H1 (cell line): ENCODE data around the gene NPTX1. TPM values are rescaled to one million over a fixed set of nuclear protein-coding genes. Genes with fewer than 3 reads are reported as not detected.

Source experiments
- CTCF ChIA-PET: fragments of 300-600 bp; sonication (Branson Sonifier 250); formaldehyde crosslinking; loops from one replicate; lab custom pipeline; 2021; ENCODE audit not compliant: partially characterized antibody; lab: Charles Lee
- POLR2A ChIA-PET: fragments of 300-600 bp; sonication (Branson Sonifier 250); formaldehyde crosslinking; loops from one replicate; lab custom pipeline; 2021; ENCODE audit warnings: inconsistent platforms; ENCODE audit not compliant: partially characterized antibody; lab: Charles Lee
- DNase-seq, 2 experiments: peaks; one replicate each; pipeline versions ENCODE4 v3.0.0 to v3.0.0-alpha.2; 2010 to 2022; ENCODE audit warnings: low spot score in 2 of 2, low read depth in 1 of 2, mixed read lengths in 1 of 2
- FAIRE-seq: peaks from 2 replicates; lab custom pipeline; 2011; peaks lifted over from hg19 to GRCh38; lab: Jason Lieb, UNC
- H2AFZ ChIP-seq: 2 replicates; pipeline ENCODE4 v1.8.1; 2012; ENCODE audit warnings: low read length, inconsistent platforms
- H2AK5ac ChIP-seq: 2 replicates; pipeline ENCODE4 v1.6.1; 2013; ENCODE audit warnings: low read depth, low read length
- H2BK120ac ChIP-seq: replicated peaks from 2 replicates; pipeline ENCODE3; 2013; ENCODE audit warnings: low read depth, low read length, inconsistent platforms
- H2BK12ac ChIP-seq: 2 replicates; pipeline ENCODE4 v1.6.1; 2013; ENCODE audit warnings: low read depth, low read length
- H2BK15ac ChIP-seq: 2 replicates; pipeline ENCODE4 v1.6.1; 2013; ENCODE audit warnings: low read length
- H2BK20ac ChIP-seq: 2 replicates; pipeline ENCODE4 v1.6.1; 2013; ENCODE audit warnings: low read length
- H2BK5ac ChIP-seq: 2 replicates; pipeline ENCODE4 v1.6.1; 2013; ENCODE audit warnings: low read depth, low read length
- H3K14ac ChIP-seq: 2 replicates; pipeline ENCODE4 v1.6.1; 2013; ENCODE audit warnings: inconsistent platforms; ENCODE audit not compliant: insufficient read length
- H3K18ac ChIP-seq: 2 replicates; pipeline ENCODE4 v1.6.1; 2013; ENCODE audit warnings: low read length; ENCODE audit errors: extremely low read depth
- H3K23ac ChIP-seq: 2 replicates; pipeline ENCODE4 v1.6.1; 2013; ENCODE audit warnings: inconsistent platforms; ENCODE audit not compliant: insufficient read length
- H3K23me2 ChIP-seq: 2 replicates; pipeline ENCODE4 v1.6.1; 2013; ENCODE audit warnings: low read depth, low read length
- H3K27ac ChIP-seq: 2 replicates; pipeline ENCODE4 v1.6.1; 2011; ENCODE audit warnings: low read depth, low read length, inconsistent platforms
- H3K27me3 ChIP-seq, 4 experiments: replicated peaks in 1 of 4; 1 replicate in 1 of 4; 2 replicates in 3 of 4; pipeline versions ENCODE4 v1.6.1 to v1.8.1; 2011 to 2013; ENCODE audit warnings: low read length in 3 of 4, mild to moderate bottlenecking in 3 of 4, inconsistent platforms in 2 of 4, mixed read lengths in 2 of 4, moderate library complexity in 1 of 4; ENCODE audit not compliant: control insufficient read depth in 3 of 4, insufficient read depth in 3 of 4; ENCODE audit errors: extremely low read depth in 1 of 4
- H3K36me3 ChIP-seq, 4 experiments: 2 replicates each; pipeline versions ENCODE4 v1.6.1 to v1.8.1; 2011 to 2013; ENCODE audit warnings: mild to moderate bottlenecking in 4 of 4, low read length in 3 of 4, moderate library complexity in 2 of 4, control low read depth in 1 of 4, inconsistent platforms in 1 of 4; ENCODE audit not compliant: insufficient read depth in 4 of 4, control insufficient read depth in 2 of 4
- H3K4ac ChIP-seq: replicated peaks from 2 replicates; pipeline ENCODE3; 2013; ENCODE audit warnings: low read length, low read depth, mixed read lengths, inconsistent platforms; ENCODE audit not compliant: insufficient read length
- H3K4me1 ChIP-seq, 4 experiments: replicated peaks in 1 of 4; 1 replicate in 1 of 4; 2 replicates in 3 of 4; pipeline versions ENCODE4 v1.6.1 to v1.8.1; 2011 to 2013; ENCODE audit warnings: low read length in 3 of 4, inconsistent platforms in 2 of 4, mixed read lengths in 1 of 4; ENCODE audit not compliant: insufficient read depth in 4 of 4, control insufficient read depth in 3 of 4
- H3K4me2 ChIP-seq, 2 experiments: 2 replicates each; pipeline versions ENCODE4 v1.6.1 to v1.8.1; 2011 to 2013; ENCODE audit warnings: low read depth in 2 of 2, low read length in 2 of 2, control low read depth in 1 of 2, inconsistent platforms in 1 of 2, mild to moderate bottlenecking in 1 of 2; ENCODE audit not compliant: insufficient read depth in 1 of 2
- H3K4me3 ChIP-seq, 4 experiments: fragments of 200-600, 300-600 bp in 1 of 4; sonication (generic), shearing (Covaris generic), sonication (Bioruptor Twin) in 1 of 4; 2 replicates each; pipeline versions ENCODE4 v1.5.1 to v1.8.1; 2011 to 2016; ENCODE audit warnings: low read length in 4 of 4, low read depth in 3 of 4, control low read depth in 2 of 4, inconsistent platforms in 2 of 4, mild to moderate bottlenecking in 2 of 4, mixed read lengths in 1 of 4, moderate library complexity in 1 of 4; ENCODE audit not compliant: insufficient read depth in 2 of 4; ENCODE audit errors: extremely low read depth in 1 of 4
- H3K56ac ChIP-seq: replicated peaks from 2 replicates; pipeline ENCODE3; 2013; ENCODE audit warnings: low read depth, mild to moderate bottlenecking, mixed read lengths, low read length, inconsistent platforms; ENCODE audit not compliant: insufficient read length
- H3K79me1 ChIP-seq: 2 replicates; pipeline ENCODE4 v1.6.1; 2013; ENCODE audit warnings: low read depth, low read length, control low read depth
- H3K79me2 ChIP-seq, 2 experiments: 2 replicates each; pipeline versions ENCODE4 v1.6.1 to v1.8.1; 2012 to 2013; ENCODE audit warnings: low read length in 2 of 2, mild to moderate bottlenecking in 2 of 2, inconsistent platforms in 1 of 2; ENCODE audit not compliant: insufficient read depth in 2 of 2, control insufficient read depth in 1 of 2
- H3K9ac ChIP-seq, 4 experiments: replicated peaks in 1 of 4; 1 replicate in 1 of 4; 2 replicates in 3 of 4; pipeline versions ENCODE4 v1.6.1 to v1.8.1; 2011 to 2013; ENCODE audit warnings: low read depth in 3 of 4, low read length in 3 of 4, control low read depth in 2 of 4, mild to moderate bottlenecking in 2 of 4, moderate library complexity in 2 of 4, inconsistent platforms in 1 of 4; ENCODE audit errors: extremely low read depth in 1 of 4
- H3K9me3 ChIP-seq, 2 experiments: 2 replicates each; pipeline versions ENCODE4 v1.6.1 to v1.8.1; 2012 to 2013; ENCODE audit warnings: mild to moderate bottlenecking in 2 of 2, moderate library complexity in 2 of 2, control low read depth in 1 of 2, inconsistent platforms in 1 of 2, low read depth in 1 of 2, low read length in 1 of 2, mixed read lengths in 1 of 2; ENCODE audit not compliant: insufficient read depth in 2 of 2
- H4K20me1 ChIP-seq, 2 experiments: replicated peaks in 1 of 2; 2 replicates each; pipeline versions ENCODE3 to v1.8.1; 2011 to 2013; ENCODE audit warnings: inconsistent platforms in 2 of 2, low read length in 2 of 2, mild to moderate bottlenecking in 1 of 2; ENCODE audit not compliant: insufficient read depth in 2 of 2, control insufficient read depth in 1 of 2
- H4K5ac ChIP-seq: 2 replicates; pipeline ENCODE4 v1.6.1; 2013; ENCODE audit warnings: low read length, low read depth, mixed read lengths, inconsistent platforms; ENCODE audit not compliant: insufficient read length
- H4K8ac ChIP-seq: 2 replicates; pipeline ENCODE4 v1.8.0; 2013; ENCODE audit warnings: mild to moderate bottlenecking, moderate library complexity, low read length, inconsistent platforms; ENCODE audit not compliant: insufficient read depth; ENCODE audit errors: extremely low read depth
- H4K91ac ChIP-seq: replicated peaks from 2 replicates; pipeline ENCODE3; 2013; ENCODE audit warnings: low read length, mixed read lengths, inconsistent platforms; ENCODE audit not compliant: insufficient read length
- WGBS, 2 experiments: shearing (Covaris generic) in 1 of 2; methylation state at CpG; one replicate each; pipeline versions ENCODE4 v1.1.6 to v1.1.7; 2013 to 2015; ENCODE audit warnings: low lambda C conversion rate in 2 of 2, mixed read lengths in 2 of 2, inconsistent platforms in 1 of 2, low coverage in 1 of 2, missing lambda C conversion rate in 1 of 2; ENCODE audit not compliant: insufficient replicate concordance in 2 of 2, insufficient coverage in 1 of 2, insufficient read length in 1 of 2; ENCODE audit errors: extremely low coverage in 1 of 2, missing lambda C conversion rate in 1 of 2; 5-methylcytosine and 5-hydroxymethylcytosine counted together
- polyA plus RNA-seq, 7 experiments: library from polyadenylated mRNA; depleted of rRNA in 3 of 7; stranded (reverse) in 5 of 7; unstranded in 2 of 7; fragments of >200 nt in 5 of 7; fragments of 200-250 nt in 2 of 7; gene quantifications; 1 replicate in 5 of 7; 2 replicates in 1 of 7; 4 replicates in 1 of 7; pipeline versions ENCODE4 v1.2.1 to v1.2.3, GENCODE V29; 2011 to 2013; ENCODE audit warnings: missing spikeins in 2 of 7, mixed read lengths in 2 of 7
- total RNA-seq: library from RNA; stranded (reverse); fragmentation: NEBNext Ultra II Directional; extraction: Animal tissue kit (Norgen Biotek cat#: 25700); gene quantifications from 2 replicates; pipeline ENCODE4 v1.2.1, GENCODE V29; 2021
- TF ChIP-seq, protein P1 (sequence below): IDR thresholded peaks from 2 replicates; pipeline ENCODE4 v1.6.1; 2012; ENCODE audit warnings: low read length, inconsistent platforms

Gene NPTX1
- total and polyA plus RNA-seq, 2 of the 8 experiments (the other 6 are each of a cell fraction or from before 2014, with no cell fraction given) = 12.0 to 17.9 TPM

DNA sequence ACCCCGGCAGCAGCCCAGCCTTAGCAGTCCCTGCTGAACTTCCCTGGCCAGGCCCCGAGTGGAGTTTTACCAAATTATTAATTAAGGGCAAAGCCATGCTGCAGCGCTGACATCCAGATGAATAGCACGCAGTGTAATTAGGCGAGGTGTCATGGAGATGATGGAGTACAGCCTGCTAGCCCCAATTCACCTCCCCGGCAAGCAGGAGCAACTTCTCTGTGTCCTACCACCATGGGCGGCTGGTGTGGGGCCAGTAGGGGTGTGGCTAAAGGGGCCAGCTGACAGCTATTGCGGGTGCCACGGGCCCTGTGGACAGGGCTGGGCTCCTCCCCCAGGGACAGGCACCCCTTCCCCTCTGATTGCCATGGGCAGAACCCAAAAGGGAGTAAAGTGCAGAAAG lies 36.9 kb downstream of the NPTX1 start:
- Histone ChIP-seq H3K4me2 (no peak overlapping the region), H3K18ac (no peak overlapping the region), H4K8ac (no peak overlapping the region), H3K14ac (no peak overlapping the region), H2AK5ac (no peak overlapping the region), H3K4me3 (no peak overlapping the region), H4K5ac (no peak overlapping the region), H3K9me3 (no peaks in the 10 kb centered on the region), H2AFZ (no peak overlapping the region), H4K20me1 (peaks cover 0 to 2% of the 10 kb centered on the region in 2 experiments), H3K79me1 (no peaks in the 10 kb centered on the region), H3K4ac (no peak overlapping the region), H3K79me2 (no peaks in the 10 kb centered on the region), H3K27ac (no peak overlapping the region), H3K23ac (no peak overlapping the region), H4K91ac (no peak overlapping the region), H3K36me3 (no peaks in the 10 kb centered on the region), H3K23me2 (no peaks in the 10 kb centered on the region), H2BK12ac (no peak overlapping the region), H2BK15ac (no peak overlapping the region), H2BK20ac (no peak overlapping the region), H2BK5ac (no peak overlapping the region), H3K4me1 (peaks cover 3 to 11% (median 6%) of the 10 kb centered on the region in 4 experiments; a peak in 6 of 7 replicates), H2BK120ac (no peak overlapping the region), H3K9ac (no peak overlapping the region), H3K27me3 (peaks cover 0 to 9% (median 0%) of the 10 kb centered on the region in 4 experiments; a peak in 3 of 7 replicates), H3K56ac (no peak overlapping the region)
- FAIRE-seq = no peak
- ChIA-PET CTCF (interaction anchor here (3.9 kb wide), 1 partner anchor 12 kb away, joined by 21 read pairs; no protein-coding TSS in a partner anchor), POLR2A (interaction anchor here (1.2 to 1.6 kb wide), 2 partner anchors 15 to 29 kb away, joined by 3 to 6 read pairs; no protein-coding TSS in a partner anchor)
- 83% methylated on average over 9 of the region's 9 CpGs; no CpG with 5 or more reads in 1 of the 2 experiments for WGBS, 2 experiments
- DNase-seq = no peak
- TF ChIP-seq, protein P1, sequence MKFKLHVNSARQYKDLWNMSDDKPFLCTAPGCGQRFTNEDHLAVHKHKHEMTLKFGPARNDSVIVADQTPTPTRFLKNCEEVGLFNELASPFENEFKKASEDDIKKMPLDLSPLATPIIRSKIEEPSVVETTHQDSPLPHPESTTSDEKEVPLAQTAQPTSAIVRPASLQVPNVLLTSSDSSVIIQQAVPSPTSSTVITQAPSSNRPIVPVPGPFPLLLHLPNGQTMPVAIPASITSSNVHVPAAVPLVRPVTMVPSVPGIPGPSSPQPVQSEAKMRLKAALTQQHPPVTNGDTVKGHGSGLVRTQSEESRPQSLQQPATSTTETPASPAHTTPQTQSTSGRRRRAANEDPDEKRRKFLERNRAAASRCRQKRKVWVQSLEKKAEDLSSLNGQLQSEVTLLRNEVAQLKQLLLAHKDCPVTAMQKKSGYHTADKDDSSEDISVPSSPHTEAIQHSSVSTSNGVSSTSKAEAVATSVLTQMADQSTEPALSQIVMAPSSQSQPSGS = no peak
